GM12878 (cell line): ENCODE data around the gene TOP2A. TPM values are rescaled to one million over a fixed set of nuclear protein-coding genes. Genes with fewer than 3 reads are reported as not detected.

ENCODE experiments used
- ATAC-seq: fragments of 200-7000 bp; cut with Tn5 transposase; 3 replicates; pipeline ENCODE4 v1.9.1; 2020; ENCODE audit warnings: mild to moderate bottlenecking, moderate library complexity
- BruUV-seq: library from RNA; stranded (reverse); fragments of 400-500 nt; replicated peaks from 2 replicates; lab custom pipeline; 2021; lab: Mats Ljungman, UMichigan
- CTCF ChIA-PET: fragments of 300-600 bp; sonication (Branson Sonifier 250); formaldehyde crosslinking; extraction: SDS; loops from one replicate; lab custom pipeline; 2021; ENCODE audit warnings: inconsistent platforms; lab: Yijun Ruan, JAX
- POLR2A ChIA-PET: fragments of 350-600 bp; formaldehyde crosslinking; extraction: SDS; loops from one replicate; lab custom pipeline; 2021; ENCODE audit warnings: inconsistent platforms; lab: Charles Lee
- RAD21 ChIA-PET: fragments of 300-600 bp; sonication (Branson Sonifier 250); formaldehyde crosslinking; loops from one replicate; lab custom pipeline; 2023; ENCODE audit warnings: antibody characterized with exemption; ENCODE audit not compliant: unreplicated experiment; lab: Charles Lee
- SMC1A ChIA-PET: fragments of 300-600 bp; sonication (Branson Sonifier 250); formaldehyde crosslinking; loops from one replicate; lab custom pipeline; 2023; ENCODE audit not compliant: unreplicated experiment, uncharacterized antibody; lab: Charles Lee
- DNase-seq: peaks from one replicate; pipeline ENCODE4 v3.0.0-alpha.2; 2011; ENCODE audit warnings: low read depth, low spot score
- FAIRE-seq: peaks from 3 replicates; lab custom pipeline; 2011; peaks lifted over from hg19 to GRCh38; lab: Jason Lieb, UNC
- H2AFZ ChIP-seq: 2 replicates; pipeline ENCODE4 v1.6.0; 2011; ENCODE audit warnings: low read depth, low read length, control low read depth; ENCODE audit not compliant: control insufficient read depth
- H3K27ac ChIP-seq: 2 replicates; pipeline ENCODE4 v1.5.1; 2011; ENCODE audit warnings: control low read depth; ENCODE audit not compliant: control insufficient read depth, insufficient read depth
- H3K27me3 ChIP-seq, 2 experiments: replicated peaks in 1 of 2; 2 replicates each; pipeline versions ENCODE4 v1.6.0 to v1.6.1; 2011; ENCODE audit warnings: low read length in 1 of 2; ENCODE audit not compliant: control insufficient read depth in 2 of 2, insufficient read depth in 2 of 2
- H3K36me3 ChIP-seq, 2 experiments: 2 replicates each; pipeline ENCODE4 v1.5.1; 2011; ENCODE audit warnings: low read length in 1 of 2; ENCODE audit not compliant: control insufficient read depth in 2 of 2, insufficient read depth in 2 of 2
- H3K4me1 ChIP-seq: 2 replicates; pipeline ENCODE4 v1.6.1; 2011; ENCODE audit warnings: mild to moderate bottlenecking, low read length, moderate library complexity, mixed read lengths; ENCODE audit not compliant: control insufficient read depth, insufficient read depth
- H3K4me2 ChIP-seq: 2 replicates; pipeline ENCODE4 v1.6.0; 2011; ENCODE audit warnings: control low read depth; ENCODE audit not compliant: control insufficient read depth, insufficient read depth
- H3K4me3 ChIP-seq: fragments of 200-600 bp; sonication (generic); 2 replicates; pipeline ENCODE4 v1.5.1; 2016
- H3K79me2 ChIP-seq: 2 replicates; pipeline ENCODE4 v1.6.0; 2011; ENCODE audit warnings: low read length; ENCODE audit not compliant: control insufficient read depth, insufficient read depth
- H3K9ac ChIP-seq: 2 replicates; pipeline ENCODE4 v1.8.0; 2011; ENCODE audit warnings: low read length, control low read depth, mixed read lengths; ENCODE audit not compliant: control insufficient read depth, insufficient read depth
- H3K9me3 ChIP-seq: replicated peaks from 3 replicates; pipeline ENCODE4 v1.5.1; 2011; ENCODE audit warnings: mild to moderate bottlenecking, low read length; ENCODE audit not compliant: control insufficient read depth, insufficient read depth
- H4K20me1 ChIP-seq: 2 replicates; pipeline ENCODE4 v1.6.0; 2011; ENCODE audit not compliant: control insufficient read depth, insufficient read depth
- BCL3 ChIP-seq: IDR thresholded peaks from 2 replicates; pipeline ENCODE4 v1.6.1; 2011; ENCODE audit warnings: borderline replicate concordance, low read depth, mild to moderate bottlenecking, moderate library complexity, low read length; ENCODE audit not compliant: insufficient read depth, poor library complexity, severe bottlenecking
- CBX5 ChIP-seq: sonication (generic); IDR thresholded peaks from 2 replicates; pipeline ENCODE4 v1.6.1; 2016; ENCODE audit warnings: low read depth, moderate library complexity, mild to moderate bottlenecking, inconsistent platforms
- CUX1 ChIP-seq: IDR thresholded peaks from 2 replicates; pipeline ENCODE4 v1.6.1; 2012; ENCODE audit warnings: improper control_type of control experiment, low read depth, low read length; ENCODE audit not compliant: insufficient replicate concordance
- MEF2B ChIP-seq: fragments of 450-650 bp; IDR thresholded peaks from 2 replicates; pipeline ENCODE4 v1.6.1; 2018; ENCODE audit warnings: mild to moderate bottlenecking, moderate library complexity; ENCODE audit not compliant: partially characterized antibody, poor library complexity, severe bottlenecking
- SMAD5 ChIP-seq: IDR thresholded peaks from 2 replicates; pipeline ENCODE4 v1.6.1; 2016; ENCODE audit warnings: antibody characterized with exemption, low read depth
- SPI1 ChIP-seq: IDR thresholded peaks from 2 replicates; pipeline ENCODE4 v1.6.1; 2011; ENCODE audit warnings: low read depth, mild to moderate bottlenecking, low read length, moderate library complexity, borderline replicate concordance; ENCODE audit not compliant: insufficient read depth
- SRF ChIP-seq, 2 experiments: IDR thresholded peaks; 2 replicates each; pipeline ENCODE4 v1.6.1; 2011; ENCODE audit warnings: low read depth in 2 of 2, low read length in 2 of 2, mild to moderate bottlenecking in 1 of 2, moderate library complexity in 1 of 2
- USF2 ChIP-seq: IDR thresholded peaks from 2 replicates; pipeline ENCODE4 v1.6.1; 2011; ENCODE audit warnings: low read depth, low read length, improper control_type of control experiment, borderline replicate concordance
- WGBS: methylation state at CpG from one replicate; pipeline ENCODE4 v1.1.6; 2016; ENCODE audit warnings: low lambda C conversion rate; ENCODE audit not compliant: insufficient replicate concordance, insufficient coverage; ENCODE audit errors: missing lambda C conversion rate; 5-methylcytosine and 5-hydroxymethylcytosine counted together
- in situ Hi-C: fragments of 300-500 bp; cut with MboI; formaldehyde crosslinking; loops from 9 replicates; pipeline ENCODE4 v1.14.3; 2018; ENCODE audit warnings: mixed read lengths
- intact Hi-C: fragments of 100-400 bp; cut with micrococcal nuclease; formaldehyde crosslinking; loops from one replicate; pipeline ENCODE4 v1.14.2; 2022; ENCODE audit not compliant: unreplicated experiment
- polyA plus RNA-seq, 11 experiments: library from polyadenylated mRNA; depleted of rRNA in 4 of 11; unstranded in 6 of 11; stranded (reverse) in 5 of 11; fragments of >200 nt; fragmentation: Nextera tagmentation in 4 of 11; fragmentation: Illumina TruSeq in 1 of 11; extraction: Ambion mirVana in 4 of 11; extraction: Trizol in 1 of 11; gene quantifications; 1 replicate in 1 of 11; 2 replicates in 10 of 11; pipeline versions ENCODE4 v1.2.1 to v1.2.3, GENCODE V29; 2011 to 2016; ENCODE audit warnings: inconsistent platforms in 2 of 11, missing spikeins in 2 of 11, low read depth in 1 of 11
- total RNA-seq, 4 experiments: library from RNA; depleted of rRNA in 3 of 4; stranded (reverse); fragments of >200 nt in 3 of 4; fragmentation: Illumina TruSeq in 1 of 4; extraction: Trizol in 1 of 4; gene quantifications; 2 replicates each; pipeline versions ENCODE4 v1.2.1 to v1.2.3, GENCODE V29; 2013 to 2021
- TF ChIP-seq, protein P1 (sequence below): fragments of 450-650 bp; IDR thresholded peaks from 2 replicates; pipeline ENCODE4 v1.6.1; 2017; ENCODE audit warnings: mild to moderate bottlenecking
- TF ChIP-seq, protein P2 (sequence below): fragments of 450-650 bp; IDR thresholded peaks from 2 replicates; pipeline ENCODE4 v1.6.1; 2014; ENCODE audit warnings: mild to moderate bottlenecking

The TOP2A gene
- total and polyA plus RNA-seq, 10 of the 15 experiments (the other 5 are each of a cell fraction or from before 2014, with no cell fraction given): 117 to 275 (median 232) TPM

DNA sequence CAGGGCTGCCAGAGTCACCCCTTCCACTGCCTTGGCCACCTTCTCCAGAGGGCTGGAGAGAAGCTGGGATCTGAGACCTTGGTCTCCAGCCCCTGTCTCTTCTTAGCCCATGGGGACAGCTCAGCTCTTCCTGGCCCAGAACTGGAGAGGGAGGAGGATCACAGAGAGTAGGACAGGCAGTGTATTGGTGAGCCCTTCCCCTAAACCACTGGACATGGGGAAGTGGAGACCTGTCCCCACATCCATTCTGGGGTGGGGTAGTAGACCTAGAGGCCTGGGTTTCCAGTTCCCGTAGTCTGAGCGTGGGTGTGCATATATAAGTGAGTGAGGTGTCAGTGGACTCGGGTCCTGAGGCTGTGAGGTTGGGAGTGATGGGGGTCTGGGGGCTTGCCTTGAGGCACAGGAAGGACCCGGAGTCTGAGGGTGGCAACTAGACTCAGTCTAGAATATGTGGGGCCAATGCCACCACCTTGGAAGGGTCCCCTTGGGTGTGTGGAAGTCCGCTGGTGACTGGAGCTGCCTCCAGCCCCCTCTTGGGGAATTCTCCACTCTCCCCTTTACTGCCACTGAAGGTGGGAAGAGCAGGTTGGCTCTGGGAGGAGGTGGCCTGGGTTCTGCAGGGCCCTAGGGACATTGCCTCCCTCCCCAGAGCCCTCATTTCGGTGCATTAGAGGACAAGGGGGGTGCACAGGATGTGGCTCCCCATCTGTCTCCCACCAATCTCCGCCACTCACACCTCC is 73.1 kb downstream of the TOP2A start:
- 46% methylated on average over 7 of the region's 7 CpGs for WGBS
- H3K27ac ChIP-seq: no peak overlapping the region; the same call in 1 of the 2 replicates
- no peak overlapping the region for H2AFZ ChIP-seq
- RAD21 ChIA-PET: interaction anchor here (1.2 to 2.0 kb wide), 3 partner anchors 19 to 38 kb away, joined by 3 to 4 read pairs (median 4); no protein-coding TSS in a partner anchor
- POLR2A ChIA-PET: interaction anchor here (1.2 kb wide), 1 partner anchor 18 kb away, joined by 3 read pairs; no protein-coding TSS in a partner anchor
- no peaks in the 10 kb centered on the region for H3K27me3 ChIP-seq
- no TSS peak for BruUV-seq
- peak overlapping the region; percentile 65 for H3K4me2 ChIP-seq
- in situ Hi-C loops: no loop called here
- SMC1A ChIA-PET: interaction anchor here (1.0 to 1.7 kb wide), 4 partner anchors 19 to 44 kb away, joined by 3 to 4 read pairs (median 4); no protein-coding TSS in a partner anchor
- peak overlapping the region; percentile 8; the same call in 1 of the 2 replicates for H3K4me3 ChIP-seq
- DNase-seq (no peak), FAIRE-seq (no peak), ATAC-seq (no peak)
- intact Hi-C loops: no loop called here
- peak overlapping the region; percentile 19; the same call in 1 of the 2 replicates for H3K9ac ChIP-seq
- H3K4me1 ChIP-seq: peaks cover 46% of the 10 kb centered on the region
- H4K20me1 ChIP-seq: no peaks in the 10 kb centered on the region
- peaks cover 54% of the 10 kb centered on the region for H3K79me2 ChIP-seq
- no peaks in the 10 kb centered on the region for H3K9me3 ChIP-seq
- CTCF ChIA-PET: interaction anchor here (0.9 to 3.6 kb wide), 3 partner anchors 9 to 41 kb away, joined by 3 to 16 read pairs (median 4); no protein-coding TSS in a partner anchor
- H3K36me3 ChIP-seq: peaks cover 7 to 22% of the 10 kb centered on the region in 2 experiments
- TF ChIP-seq, protein P1, sequence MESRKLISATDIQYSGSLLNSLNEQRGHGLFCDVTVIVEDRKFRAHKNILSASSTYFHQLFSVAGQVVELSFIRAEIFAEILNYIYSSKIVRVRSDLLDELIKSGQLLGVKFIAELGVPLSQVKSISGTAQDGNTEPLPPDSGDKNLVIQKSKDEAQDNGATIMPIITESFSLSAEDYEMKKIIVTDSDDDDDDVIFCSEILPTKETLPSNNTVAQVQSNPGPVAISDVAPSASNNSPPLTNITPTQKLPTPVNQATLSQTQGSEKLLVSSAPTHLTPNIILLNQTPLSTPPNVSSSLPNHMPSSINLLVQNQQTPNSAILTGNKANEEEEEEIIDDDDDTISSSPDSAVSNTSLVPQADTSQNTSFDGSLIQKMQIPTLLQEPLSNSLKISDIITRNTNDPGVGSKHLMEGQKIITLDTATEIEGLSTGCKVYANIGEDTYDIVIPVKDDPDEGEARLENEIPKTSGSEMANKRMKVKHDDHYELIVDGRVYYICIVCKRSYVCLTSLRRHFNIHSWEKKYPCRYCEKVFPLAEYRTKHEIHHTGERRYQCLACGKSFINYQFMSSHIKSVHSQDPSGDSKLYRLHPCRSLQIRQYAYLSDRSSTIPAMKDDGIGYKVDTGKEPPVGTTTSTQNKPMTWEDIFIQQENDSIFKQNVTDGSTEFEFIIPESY: no peak
- TF ChIP-seq SMAD5 (no peak), SRF (IDR thresholded peaks at IDR 0.05; ENCODE audit: low read depth in 2 of 2, low read length in 2 of 2) (no peak), CBX5 (no peak), USF2 (no peak), CUX1 (peak; percentile 17), SPI1 (peak; percentile 40; the same call in 1 of the 2 replicates), BCL3 (peak; percentile 7), MEF2B (peak; percentile 89)
- TF ChIP-seq, protein P2, sequence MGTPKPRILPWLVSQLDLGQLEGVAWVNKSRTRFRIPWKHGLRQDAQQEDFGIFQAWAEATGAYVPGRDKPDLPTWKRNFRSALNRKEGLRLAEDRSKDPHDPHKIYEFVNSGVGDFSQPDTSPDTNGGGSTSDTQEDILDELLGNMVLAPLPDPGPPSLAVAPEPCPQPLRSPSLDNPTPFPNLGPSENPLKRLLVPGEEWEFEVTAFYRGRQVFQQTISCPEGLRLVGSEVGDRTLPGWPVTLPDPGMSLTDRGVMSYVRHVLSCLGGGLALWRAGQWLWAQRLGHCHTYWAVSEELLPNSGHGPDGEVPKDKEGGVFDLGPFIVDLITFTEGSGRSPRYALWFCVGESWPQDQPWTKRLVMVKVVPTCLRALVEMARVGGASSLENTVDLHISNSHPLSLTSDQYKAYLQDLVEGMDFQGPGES: no peak
